ENCODE data around the gene CPLX1. TPM values are rescaled to one million over a fixed set of nuclear protein-coding genes. Genes with fewer than 3 reads are reported as not detected.
"Not testable (repeated sequence)": the region's sequence is repeated elsewhere in the genome, so short reads cannot be mapped to it uniquely, and the experiment has no call there.

CPLX1 gene
- total RNA-seq, 8 experiments from 2014 or later, result 1.8 to 15.1 (median 5.4) TPM

GRCh38 chr4:766559-767283 is 59.2 kb downstream of the CPLX1 start:
- Histone ChIP-seq H3K27ac (no peak overlapping the region), H3K4me1 (replicated peaks in 1 of 2) (no peaks in the 10 kb centered on the region), H3K4me3 (no peak overlapping the region)
- in situ Hi-C loops (cut with MboI; ENCODE audit: low pct_unique_long_range_greater_than_20kb in 2 of 9, low sequenced_read_pairs in 9 of 9, unreplicated experiment in 9 of 9), result no loop called here
- 54 to 100% (median 91%) methylated on average over 1 to 14 of the region's 21 CpGs; no CpG with 5 or more reads in 1 of the 10 experiments for WGBS, 10 experiments
- peak in 3 of 8 experiments; percentile 20 to 23 (median 21) for ATAC-seq (replicated peaks in 6 of 8)

GRCh38 chr4:766152-766515 is 59.8 kb downstream of the CPLX1 start:
- Histone ChIP-seq H3K27ac (no peak overlapping the region), H3K4me3 (no peak overlapping the region), H3K4me1 (replicated peaks in 1 of 2) (no peaks in the 10 kb centered on the region)
- 30 to 100% (median 61%) methylated on average over 1 to 7 of the region's 7 CpGs; no CpG with 5 or more reads in 2 of the 10 experiments for WGBS, 10 experiments
- ATAC-seq (replicated peaks in 6 of 8), result peak; percentile 30 to 73 (median 44)
- in situ Hi-C loops (cut with MboI; ENCODE audit: low pct_unique_long_range_greater_than_20kb in 2 of 9, low sequenced_read_pairs in 9 of 9, unreplicated experiment in 9 of 9), result no loop called here

GRCh38 chr4:764405-765169 is 61.3 kb downstream of the CPLX1 start:
- 67 to 100% (median 100%) methylated on average over 1 to 4 of the region's 16 CpGs; no CpG with 5 or more reads in 5 of the 10 experiments for WGBS, 10 experiments
- ATAC-seq (replicated peaks in 6 of 8), result peak in 1 of 8 experiments; percentile 8
- no peaks in the 10 kb centered on the region for H3K4me1 ChIP-seq (replicated peaks in 1 of 2)
- no peak overlapping the region for H3K4me3 ChIP-seq
- in situ Hi-C loops (cut with MboI; ENCODE audit: low pct_unique_long_range_greater_than_20kb in 2 of 9, low sequenced_read_pairs in 9 of 9, unreplicated experiment in 9 of 9), result no loop called here
- no peak overlapping the region for H3K27ac ChIP-seq

- 83 to 100% (median 98%) methylated on average over 1 to 8 of the region's 11 CpGs; no CpG with 5 or more reads in 7 of the 10 experiments for WGBS, 10 experiments
- no peak overlapping the region for H3K27ac ChIP-seq
Measured at GRCh38 chr4:763922-764321, 62.0 kb downstream of the CPLX1 start.

GRCh38 chr4:763191-763810 is 62.6 kb downstream of the CPLX1 start:
- Histone ChIP-seq H3K27ac (no peak overlapping the region), H3K4me3 (no peak overlapping the region), H3K4me1 (replicated peaks in 1 of 2) (no peaks in the 10 kb centered on the region)
- 93 to 100% (median 100%) methylated on average over 1 to 8 of the region's 23 CpGs; no CpG with 5 or more reads in 3 of the 10 experiments for WGBS, 10 experiments
- in situ Hi-C loops (cut with MboI; ENCODE audit: low pct_unique_long_range_greater_than_20kb in 2 of 9, low sequenced_read_pairs in 9 of 9, unreplicated experiment in 9 of 9), result no loop called here
- no peak for ATAC-seq (replicated peaks in 6 of 8)

More at GRCh38 chr4:763922-764321, 62.0 kb downstream of the CPLX1 start:
- H3K4me3 ChIP-seq, result no peak overlapping the region
- in situ Hi-C loops (cut with MboI; ENCODE audit: low pct_unique_long_range_greater_than_20kb in 2 of 9, low sequenced_read_pairs in 9 of 9, unreplicated experiment in 9 of 9), result no loop called here
- H3K4me1 ChIP-seq (replicated peaks in 1 of 2), result no peaks in the 10 kb centered on the region
- peak in 1 of 8 experiments; percentile 2 for ATAC-seq (replicated peaks in 6 of 8)

GRCh38 chr4:762211-763190 is 63.4 kb downstream of the CPLX1 start:
- H3K27ac ChIP-seq, result no peak overlapping the region
- H3K4me1 ChIP-seq (replicated peaks in 1 of 2), result no peaks in the 10 kb centered on the region
- in situ Hi-C loops (cut with MboI; ENCODE audit: low pct_unique_long_range_greater_than_20kb in 2 of 9, low sequenced_read_pairs in 9 of 9, unreplicated experiment in 9 of 9), result no loop called here
- WGBS, 10 experiments, result 20 to 100% (median 90%) methylated on average over 1 to 8 of the region's 24 CpGs; no CpG with 5 or more reads in 2 of the 10 experiments
- H3K4me3 ChIP-seq, result no peak overlapping the region
- peak in 7 of 8 experiments; percentile 10 to 63 (median 57) for ATAC-seq (replicated peaks in 6 of 8)

- ATAC-seq (replicated peaks in 6 of 8), result no peak
- H3K27ac ChIP-seq, result no peak overlapping the region
Measured at GRCh38 chr4:761739-762138, 64.2 kb downstream of the CPLX1 start.

GRCh38 chr4:761086-761485 is 64.8 kb downstream of the CPLX1 start:
- WGBS, 10 experiments, result 76 to 100% (median 96%) methylated on average over 2 to 14 of the region's 14 CpGs; no CpG with 5 or more reads in 1 of the 10 experiments
- Histone ChIP-seq H3K27ac (no peak overlapping the region), H3K4me1 (replicated peaks in 1 of 2) (no peaks in the 10 kb centered on the region), H3K4me3 (no peak overlapping the region)
- in situ Hi-C loops (cut with MboI; ENCODE audit: low pct_unique_long_range_greater_than_20kb in 2 of 9, low sequenced_read_pairs in 9 of 9, unreplicated experiment in 9 of 9), result no loop called here
- ATAC-seq (replicated peaks in 6 of 8), result no peak

More at GRCh38 chr4:761739-762138, 64.2 kb downstream of the CPLX1 start:
- no peaks in the 10 kb centered on the region for H3K4me1 ChIP-seq (replicated peaks in 1 of 2)
- no peak overlapping the region for H3K4me3 ChIP-seq
- WGBS, 10 experiments, result 92 to 100% (median 99%) methylated on average over 1 to 7 of the region's 14 CpGs; no CpG with 5 or more reads in 4 of the 10 experiments
- in situ Hi-C loops (cut with MboI; ENCODE audit: low pct_unique_long_range_greater_than_20kb in 2 of 9, low sequenced_read_pairs in 9 of 9, unreplicated experiment in 9 of 9), result no loop called here

GRCh38 chr4:760616-761015 is 65.3 kb downstream of the CPLX1 start:
- no peak for ATAC-seq (replicated peaks in 6 of 8)
- WGBS, 10 experiments, result 68 to 100% (median 99%) methylated on average over 1 to 8 of the region's 21 CpGs; no CpG with 5 or more reads in 4 of the 10 experiments
- H3K4me3 ChIP-seq, result no peak overlapping the region
- in situ Hi-C loops (cut with MboI; ENCODE audit: low pct_unique_long_range_greater_than_20kb in 2 of 9, low sequenced_read_pairs in 9 of 9, unreplicated experiment in 9 of 9), result no loop called here
- H3K4me1 ChIP-seq (replicated peaks in 1 of 2), result no peaks in the 10 kb centered on the region
- no peak overlapping the region for H3K27ac ChIP-seq

GRCh38 chr4:759810-760209 is 66.1 kb downstream of the CPLX1 start:
- H3K27ac ChIP-seq; ATAC-seq (replicated peaks in 6 of 8); H3K4me1 ChIP-seq (replicated peaks in 1 of 2); H3K4me3 ChIP-seq; in situ Hi-C loops (cut with MboI; ENCODE audit: low pct_unique_long_range_greater_than_20kb in 2 of 9, low sequenced_read_pairs in 9 of 9, unreplicated experiment in 9 of 9): not testable (repeated sequence)
- WGBS, 10 experiments, result 50 to 100% (median 74%) methylated on average over 1 to 9 of the region's 24 CpGs; no CpG with 5 or more reads in 2 of the 10 experiments

- no peak overlapping the region for H3K27ac ChIP-seq
- H3K4me3 ChIP-seq, result no peak overlapping the region
- no peak for ATAC-seq (replicated peaks in 6 of 8)
- H3K4me1 ChIP-seq (replicated peaks in 1 of 2), result no peaks in the 10 kb centered on the region
- WGBS, 10 experiments, result 65 to 99% (median 93%) methylated on average over 2 to 13 of the region's 20 CpGs; no CpG with 5 or more reads in 1 of the 10 experiments
- in situ Hi-C loops (cut with MboI; ENCODE audit: low pct_unique_long_range_greater_than_20kb in 2 of 9, low sequenced_read_pairs in 9 of 9, unreplicated experiment in 9 of 9), result no loop called here
Measured at GRCh38 chr4:757111-757510, 68.8 kb downstream of the CPLX1 start.
